HG02588 (cell line): Measurements from ENCODE around the gene HAPSTR1.
"Not testable (repeated sequence)": the region's sequence is repeated elsewhere in the genome, so short reads cannot be mapped to it uniquely, and the experiment has no call there.

Experiments used
- ATAC-seq: cut with Tn5 transposase; IDR thresholded peaks from one replicate; pipeline ENCODE4 v1.9.1; 2021; ENCODE audit warnings: mild to moderate bottlenecking, moderate library complexity; ENCODE audit not compliant: unreplicated experiment

Gene HAPSTR1

GRCh38 chr16:9090960-9091866, at the start of gene HAPSTR1:
TSS of gene HAPSTR1 (plus strand) at chr16:9091644. CDS start at chr16:9092045, 401 bp downstream.
- ATAC-seq = peak; percentile 84

- ATAC-seq = no peak
Observed at GRCh38 chr16:9042533-9042932, 48.9 kb upstream of the HAPSTR1 start.

- no peak for ATAC-seq
Observed at GRCh38 chr16:9042964-9043680, 48.3 kb upstream of the HAPSTR1 start.

GRCh38 chr16:9045562-9045961, 45.9 kb upstream of the HAPSTR1 start:
- not testable (repeated sequence) for ATAC-seq

DNA sequence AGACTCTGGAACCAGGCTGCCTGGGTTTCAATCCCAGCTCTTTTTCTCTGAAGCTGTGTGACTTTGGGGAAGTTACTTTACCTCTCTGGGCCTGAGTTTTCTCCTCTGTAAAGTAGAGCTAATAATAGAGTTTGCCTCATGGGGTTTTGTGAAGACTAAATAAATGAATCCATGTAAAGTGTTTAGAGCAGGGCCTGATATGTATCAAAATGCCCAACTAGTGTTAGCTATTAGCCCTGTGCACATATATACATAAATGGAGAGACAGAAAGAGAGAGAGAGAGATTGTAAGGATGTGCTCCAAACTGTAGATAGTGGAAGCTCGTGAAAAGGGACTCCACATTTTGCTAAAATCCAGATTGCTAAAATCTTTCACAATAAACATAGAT, 44.8 kb upstream of the HAPSTR1 start:
- no peak for ATAC-seq

GRCh38 chr16:9047689-9048301, 43.6 kb upstream of the HAPSTR1 start:
- ATAC-seq = peak; percentile 66

- ATAC-seq = no peak
Observed at GRCh38 chr16:9048302-9048700, 43.1 kb upstream of the HAPSTR1 start.

DNA sequence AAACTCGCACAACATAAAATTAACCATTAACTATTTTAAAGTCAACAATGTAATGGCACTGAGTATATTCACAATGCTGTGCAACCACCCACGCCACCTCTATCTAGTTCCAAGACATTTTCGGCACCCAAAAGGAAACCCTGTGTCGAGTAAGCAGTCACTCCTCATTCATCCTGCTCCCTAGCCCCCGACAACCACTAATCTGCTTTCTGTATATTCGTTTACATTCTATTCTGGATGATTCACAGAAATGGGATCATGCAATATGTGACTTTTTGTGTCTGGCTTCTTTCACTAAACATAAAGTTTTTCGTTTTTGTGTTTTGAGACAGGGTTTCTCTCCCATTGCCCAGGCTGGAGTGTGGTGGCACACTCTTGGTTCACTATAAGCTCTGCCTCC, 42.2 kb upstream of the HAPSTR1 start:
- ATAC-seq = no peak

GRCh38 chr16:9050102-9050830, 41.2 kb upstream of the HAPSTR1 start:
- ATAC-seq = no peak

DNA sequence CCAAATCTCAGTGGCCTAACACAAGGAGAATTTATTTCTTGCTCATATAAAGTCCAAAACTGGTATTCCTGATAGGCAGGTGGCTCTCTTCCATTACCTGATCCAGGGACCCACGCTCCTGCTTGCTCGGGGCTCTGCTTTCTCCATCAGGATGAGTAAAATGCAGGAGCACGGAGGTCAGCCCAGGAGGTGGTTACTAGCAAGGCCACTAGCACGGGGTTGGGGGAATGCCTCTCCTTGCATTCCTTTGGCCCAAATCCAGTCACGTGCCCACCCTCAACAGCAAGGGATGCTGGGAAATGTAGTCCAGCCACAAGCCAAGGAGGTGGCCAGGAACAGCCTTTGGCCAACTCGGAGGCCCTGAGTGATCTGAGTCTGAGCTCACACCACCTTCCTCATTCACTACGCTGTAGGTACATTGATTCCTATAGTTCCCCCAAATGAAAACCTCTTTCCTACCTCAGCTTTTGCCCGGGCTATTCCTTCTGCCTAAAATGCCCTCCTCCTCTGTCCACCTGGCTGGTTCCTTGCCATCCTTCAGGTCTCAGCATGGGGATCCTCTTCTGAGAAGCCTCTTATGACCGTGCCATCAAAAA, 38.3 kb upstream of the HAPSTR1 start:
- no peak for ATAC-seq

GRCh38 chr16:9054460-9054859, 37.0 kb upstream of the HAPSTR1 start:
- no peak for ATAC-seq

DNA sequence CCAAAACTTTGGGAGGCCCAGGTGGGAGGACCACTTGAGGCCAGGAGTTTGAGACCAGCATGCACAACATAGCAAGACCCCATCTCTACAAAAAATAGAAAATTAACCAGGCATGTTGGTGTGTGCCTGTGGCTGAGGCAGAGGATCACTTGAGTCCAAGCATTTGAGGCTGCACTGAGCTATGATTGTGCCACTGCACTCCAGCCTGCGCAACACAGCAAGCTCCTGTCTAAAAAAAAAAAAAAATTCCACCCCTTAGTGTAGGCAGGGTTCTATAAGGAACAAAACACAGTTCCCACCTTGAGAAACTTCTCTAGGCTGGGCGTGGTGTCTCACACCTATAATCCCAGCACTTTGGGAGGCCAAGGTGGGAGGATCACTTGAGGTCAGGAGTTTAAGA, 36.3 kb upstream of the HAPSTR1 start:
- no peak for ATAC-seq

GRCh38 chr16:9055661-9056060, 35.8 kb upstream of the HAPSTR1 start:
- ATAC-seq = no peak

DNA sequence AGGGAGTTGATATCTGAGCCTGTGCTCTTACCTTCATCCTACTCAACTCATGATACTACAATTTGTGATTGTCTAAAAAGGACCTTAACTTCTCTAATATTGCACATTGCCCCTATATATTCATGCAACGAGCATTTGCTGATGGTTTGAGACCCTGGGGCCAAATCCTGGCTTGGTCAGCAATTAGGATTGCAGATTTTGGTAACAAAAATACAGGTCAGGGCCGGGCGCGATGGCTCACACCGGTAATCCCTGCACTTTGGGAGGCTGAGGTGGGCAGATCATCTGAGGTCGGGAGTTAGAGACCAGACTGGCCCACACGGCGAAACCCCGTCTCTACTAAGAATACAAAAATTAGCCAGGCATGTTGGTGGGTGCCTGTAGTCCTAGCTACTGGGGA, 35.4 kb upstream of the HAPSTR1 start:
- ATAC-seq = no peak

- no peak for ATAC-seq
Observed at GRCh38 chr16:9058211-9058610, 33.2 kb upstream of the HAPSTR1 start.

DNA sequence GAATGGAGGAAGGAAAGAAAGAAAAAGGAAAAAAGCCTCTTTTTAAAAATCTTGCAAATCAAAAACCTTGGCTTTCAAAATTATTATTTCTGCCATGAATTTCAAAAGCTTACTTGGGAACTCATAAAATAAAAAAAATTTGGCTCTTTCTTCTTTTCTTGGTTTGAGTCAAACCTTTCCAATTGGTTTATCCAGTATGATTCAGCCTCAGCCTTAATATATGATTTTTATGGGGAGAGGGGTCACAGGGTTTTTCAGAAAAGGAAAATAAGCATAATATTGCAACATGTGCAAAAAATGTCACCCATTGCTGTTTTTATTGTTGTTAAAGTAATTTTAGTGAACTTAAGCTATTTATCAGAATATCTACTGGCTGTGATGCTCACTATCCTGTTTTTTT, 31.2 kb upstream of the HAPSTR1 start:
- no peak for ATAC-seq

GRCh38 chr16:9061358-9061813, 30.1 kb upstream of the HAPSTR1 start:
- ATAC-seq = no peak

GRCh38 chr16:9062301-9062700, 29.1 kb upstream of the HAPSTR1 start:
- no peak for ATAC-seq

DNA sequence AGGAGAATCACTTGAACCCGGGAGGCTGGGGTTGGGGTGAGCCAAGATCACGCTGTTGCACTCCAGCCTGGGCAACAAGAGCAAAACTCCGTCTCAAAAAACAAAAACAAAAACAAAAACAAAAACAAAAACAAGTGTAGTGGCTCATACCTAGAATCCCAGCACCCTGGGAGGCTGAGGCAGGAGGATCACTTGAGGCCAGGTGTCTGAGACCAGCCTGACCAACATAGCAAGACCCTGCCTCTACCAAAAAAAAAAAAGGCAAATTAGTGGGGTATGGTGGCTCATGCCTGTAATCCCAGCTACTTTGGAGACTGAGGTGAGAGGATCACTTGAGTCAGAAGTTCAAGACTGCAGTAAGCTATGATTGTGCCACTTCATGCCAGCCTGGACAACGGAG, 26.4 kb upstream of the HAPSTR1 start:
- ATAC-seq = no peak

DNA sequence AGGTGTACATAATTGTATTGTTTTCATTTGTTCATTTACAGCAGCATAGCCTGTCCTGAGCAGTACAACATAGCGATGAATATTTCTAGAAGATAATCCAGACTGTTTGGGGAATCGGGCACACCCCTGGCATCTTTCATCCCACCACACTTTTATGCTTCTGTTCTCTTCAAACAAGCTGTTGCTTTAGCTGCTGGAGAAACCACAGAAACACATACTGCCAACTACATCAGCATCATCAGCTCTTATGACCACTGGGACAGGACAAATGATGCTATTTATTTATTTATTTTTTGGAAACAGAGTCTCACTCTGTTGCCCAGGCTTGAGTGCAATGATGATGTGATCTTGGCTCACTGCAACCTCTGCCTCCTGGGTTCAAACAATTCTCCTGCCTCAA, 22.6 kb upstream of the HAPSTR1 start:
- ATAC-seq = no peak

- no peak for ATAC-seq
Observed at GRCh38 chr16:9070254-9070653, 21.2 kb upstream of the HAPSTR1 start.
